GM12891 (cell line): Measurements from ENCODE around the gene MRPL54.
"Not testable (repeated sequence)": the region's sequence is repeated elsewhere in the genome, so short reads cannot be mapped to it uniquely, and the experiment has no call there.

ENCODE experiments used
- DNase-seq: peaks from one replicate; pipeline ENCODE4 v3.0.0; 2011; ENCODE audit warnings: low spot score; ENCODE audit not compliant: insufficient read length
- FAIRE-seq: peaks from 2 replicates; lab custom pipeline; 2011; peaks lifted over from hg19 to GRCh38; lab: Jason Lieb, UNC
- PAX5 ChIP-seq: IDR thresholded peaks from 2 replicates; pipeline ENCODE4 v1.6.1; 2011; ENCODE audit warnings: low read length, moderate library complexity, mild to moderate bottlenecking; ENCODE audit not compliant: insufficient read depth, severe bottlenecking
- POLR2A ChIP-seq: IDR thresholded peaks from 2 replicates; pipeline ENCODE4 v1.6.1; 2011; ENCODE audit warnings: low read depth, low read length, control low read depth
- POLR2AphosphoS5 ChIP-seq: IDR thresholded peaks from 2 replicates; pipeline ENCODE4 v1.6.1; 2011; ENCODE audit warnings: low read depth, low read length, control low read depth
- POU2F2 ChIP-seq: IDR thresholded peaks from 2 replicates; pipeline ENCODE4 v1.6.1; 2011; ENCODE audit warnings: low read depth, mild to moderate bottlenecking, control low read depth, low read length, moderate library complexity
- SPI1 ChIP-seq: IDR thresholded peaks from 2 replicates; pipeline ENCODE4 v1.6.1; 2011; ENCODE audit warnings: low read depth, low read length, control low read depth
- TAF1 ChIP-seq: IDR thresholded peaks from 2 replicates; pipeline ENCODE4 v1.6.1; 2011; ENCODE audit warnings: low read depth, low read length, control low read depth

The MRPL54 gene

GRCh38 chr19:3804429-3804828 lies 41.9 kb downstream of the MRPL54 start:
- FAIRE-seq: no peak
- no peak for DNase-seq

GRCh38 chr19:3805859-3806258 lies 43.4 kb downstream of the MRPL54 start:
- TF ChIP-seq PAX5 (no peak), POU2F2 (no peak), SPI1 (no peak), TAF1 (no peak), POLR2A (no peak), POLR2AphosphoS5 (no peak)
- DNase-seq (no peak), FAIRE-seq (no peak)

More at GRCh38 chr19:3804429-3804828, 41.9 kb downstream of the MRPL54 start:
- TF ChIP-seq POLR2AphosphoS5 (no peak), POLR2A (no peak), POU2F2 (no peak), PAX5 (no peak), SPI1 (no peak), TAF1 (no peak)

GRCh38 chr19:3807131-3807480 lies 44.6 kb downstream of the MRPL54 start:
- TF ChIP-seq TAF1: no peak
- TF ChIP-seq PAX5: no peak
- TF ChIP-seq POLR2AphosphoS5: no peak
- no peak for TF ChIP-seq POLR2A
- TF ChIP-seq POU2F2: no peak
- no peak for TF ChIP-seq SPI1
- DNase-seq (no peak), FAIRE-seq (no peak)

- no peak for TF ChIP-seq PAX5
- FAIRE-seq (peak; percentile 77), DNase-seq (no peak)
Observed at GRCh38 chr19:3807574-3808354, 45.3 kb downstream of the MRPL54 start.

GRCh38 chr19:3808420-3809143 lies 46.1 kb downstream of the MRPL54 start:
- FAIRE-seq: no peak
- TF ChIP-seq POLR2AphosphoS5 (no peak), PAX5 (no peak), POLR2A (no peak), POU2F2 (no peak), TAF1 (no peak), SPI1 (no peak)
- no peak for DNase-seq

- DNase-seq (no peak), FAIRE-seq (peak; percentile 77)
- TF ChIP-seq SPI1: no peak
- peak; percentile 76 for TF ChIP-seq POU2F2
Observed at GRCh38 chr19:3809881-3810707, 47.6 kb downstream of the MRPL54 start.

- TF ChIP-seq POLR2A (no peak), POU2F2 (no peak), PAX5 (no peak), SPI1 (no peak), TAF1 (no peak)
- DNase-seq: no peak
- no peak for FAIRE-seq
Observed at GRCh38 chr19:3810708-3811355, 48.4 kb downstream of the MRPL54 start.

- no peak for TF ChIP-seq TAF1
- TF ChIP-seq POLR2A: no peak
- TF ChIP-seq PAX5: no peak
- TF ChIP-seq POU2F2: no peak
- TF ChIP-seq SPI1: no peak
- TF ChIP-seq POLR2AphosphoS5: no peak
- FAIRE-seq: no peak
- no peak for DNase-seq
Observed at GRCh38 chr19:3813473-3814392, 51.3 kb downstream of the MRPL54 start.

GRCh38 chr19:3814648-3815047 lies 52.2 kb downstream of the MRPL54 start:
- FAIRE-seq: no peak
- TF ChIP-seq SPI1 (no peak), PAX5 (no peak), POU2F2 (no peak), POLR2A (no peak), TAF1 (no peak), POLR2AphosphoS5 (no peak)
- DNase-seq: no peak

GRCh38 chr19:3816148-3816547 lies 53.7 kb downstream of the MRPL54 start:
- not testable (repeated sequence) for FAIRE-seq, DNase-seq
